Keratinocyte (primary cell): Measurements from ENCODE around the gene ZNF17. TPM values are rescaled to one million over a fixed set of nuclear protein-coding genes. Genes with fewer than 3 reads are reported as not detected.

Experiments
- DNase-seq: peaks from one replicate; pipeline ENCODE4 v3.0.0-alpha.2; 2011; ENCODE audit warnings: low read depth, missing footprints, low spot score
- FAIRE-seq: peaks from 2 replicates; lab custom pipeline; 2011; peaks lifted over from hg19 to GRCh38; lab: Jason Lieb, UNC
- H2AFZ ChIP-seq: 2 replicates; pipeline ENCODE4 v1.6.0; 2012; ENCODE audit warnings: low read length, control low read depth, inconsistent platforms; ENCODE audit not compliant: control insufficient read depth
- H3K27ac ChIP-seq: 2 replicates; pipeline ENCODE4 v1.5.1; 2011; ENCODE audit warnings: low read length; ENCODE audit not compliant: control insufficient read depth, insufficient read depth
- H3K27me3 ChIP-seq: 3 replicates; pipeline ENCODE4 v1.6.0; 2011; ENCODE audit warnings: low read length; ENCODE audit not compliant: control insufficient read depth, insufficient read depth; ENCODE audit errors: extremely low read depth
- H3K36me3 ChIP-seq, 2 experiments: 2 replicates in 1 of 2; 3 replicates in 1 of 2; pipeline ENCODE4 v1.5.1; 2011; ENCODE audit warnings: low read length in 2 of 2, mild to moderate bottlenecking in 1 of 2; ENCODE audit not compliant: control insufficient read depth in 2 of 2, insufficient read depth in 2 of 2; ENCODE audit errors: extremely low read depth in 1 of 2
- H3K4me1 ChIP-seq: 3 replicates; pipeline ENCODE4 v1.5.1; 2011; ENCODE audit warnings: low read length; ENCODE audit not compliant: control insufficient read depth, insufficient read depth; ENCODE audit errors: extremely low read depth
- H3K4me2 ChIP-seq: 3 replicates; pipeline ENCODE4 v1.6.0; 2011; ENCODE audit warnings: low read depth, low read length; ENCODE audit not compliant: control insufficient read depth, insufficient read depth; ENCODE audit errors: extremely low read depth
- H3K4me3 ChIP-seq, 3 experiments: fragments of 200-600 bp in 1 of 3; sonication (generic) in 1 of 3; 2 replicates in 2 of 3; 3 replicates in 1 of 3; pipeline ENCODE4 v1.5.1; 2011 to 2016; ENCODE audit warnings: low read length in 3 of 3, mild to moderate bottlenecking in 3 of 3, control low read depth in 2 of 3, inconsistent platforms in 1 of 3, low read depth in 1 of 3, mixed read lengths in 1 of 3, mixed run types in 1 of 3, moderate library complexity in 1 of 3; ENCODE audit not compliant: control insufficient read depth in 2 of 3, insufficient read depth in 2 of 3; ENCODE audit errors: extremely low read depth in 1 of 3
- H3K79me2 ChIP-seq: 2 replicates; pipeline ENCODE4 v1.6.0; 2012; ENCODE audit warnings: low read length; ENCODE audit not compliant: control insufficient read depth, insufficient read depth
- H3K9ac ChIP-seq: 3 replicates; pipeline ENCODE4 v1.6.0; 2011; ENCODE audit warnings: low read length; ENCODE audit not compliant: control insufficient read depth, insufficient read depth; ENCODE audit errors: extremely low read depth
- H3K9me1 ChIP-seq: 3 replicates; pipeline ENCODE4 v1.6.0; 2011; ENCODE audit warnings: low read length; ENCODE audit not compliant: control insufficient read depth, insufficient read depth; ENCODE audit errors: extremely low read depth
- H3K9me3 ChIP-seq: 2 replicates; pipeline ENCODE4 v1.5.1; 2012; ENCODE audit warnings: low read depth, low read length; ENCODE audit not compliant: control insufficient read depth
- H4K20me1 ChIP-seq: 3 replicates; pipeline ENCODE4 v1.6.0; 2011; ENCODE audit warnings: low read length; ENCODE audit not compliant: control insufficient read depth, insufficient read depth; ENCODE audit errors: extremely low read depth
- CTCF ChIP-seq, 3 experiments: IDR thresholded peaks in 1 of 3; conservative IDR thresholded peaks in 1 of 3; optimal IDR thresholded peaks in 1 of 3; 2 replicates in 2 of 3; 3 replicates in 1 of 3; pipeline versions ENCODE3 to v1.5.1; 2011; ENCODE audit warnings: low read length in 3 of 3, mild to moderate bottlenecking in 3 of 3, moderate library complexity in 2 of 3, control low read depth in 1 of 3, inconsistent platforms in 1 of 3; ENCODE audit not compliant: insufficient read depth in 2 of 3; ENCODE audit errors: extremely low read depth in 1 of 3
- EZH2 ChIP-seq: IDR thresholded peaks from one replicate; pipeline ENCODE4 v1.6.1; 2012; ENCODE audit warnings: inconsistent platforms, mild to moderate bottlenecking, low read length, moderate library complexity
- dilution Hi-C: fragments of 300-500 bp; cut with MboI; formaldehyde crosslinking; loops from one replicate; pipeline ENCODE4 v1.7.0; 2020; ENCODE audit warnings: low sequenced_read_pairs; ENCODE audit not compliant: extremely low pct_ligation_motif_present
- polyA plus RNA-seq, 5 experiments: library from polyadenylated mRNA; depleted of rRNA in 3 of 5; stranded (reverse) in 3 of 5; stranded (forward) in 1 of 5; unstranded in 1 of 5; fragments of >200 nt; gene quantifications; 1 replicate in 1 of 5; 2 replicates in 3 of 5; 3 replicates in 1 of 5; pipeline versions ENCODE4 v1.2.1 to v1.2.3, GENCODE V29; 2011 to 2012; ENCODE audit warnings: missing spikeins in 2 of 5, low read depth in 1 of 5, low replicate concordance in 1 of 5

The ZNF17 gene
- polyA plus RNA-seq, 1 donor (not counting 4 experiments of a cell fraction or from before 2014, with no cell fraction given), result 5.0 TPM

- no peaks in the 10 kb centered on the region for H4K20me1 ChIP-seq
- H3K9me1 ChIP-seq, result no peaks in the 10 kb centered on the region
- no peak for FAIRE-seq
- peak overlapping the region; percentile 78 to 95 (median 83) for H3K4me3 ChIP-seq
- dilution Hi-C loops, result no loop called here
- TF ChIP-seq CTCF (optimal IDR thresholded peaks at IDR 0.05 in 1 of 3, IDR thresholded peaks at IDR 0.05 in 1 of 3, conservative IDR thresholded peaks at IDR 0.05 in 1 of 3; ENCODE audit: extremely low read depth in 1 of 3, insufficient read depth in 2 of 3, low read length in 3 of 3) (no peak), EZH2 (no peak)
- H3K79me2 ChIP-seq, result peaks cover 37% of the 10 kb centered on the region
- peaks cover 0 to 2% of the 10 kb centered on the region in 2 experiments for H3K36me3 ChIP-seq
- H3K9me3 ChIP-seq, result no peaks in the 10 kb centered on the region
- H3K4me1 ChIP-seq, result no peaks in the 10 kb centered on the region
- H3K27ac ChIP-seq, result peak overlapping the region; percentile 82
- peak overlapping the region; percentile 36 for H3K4me2 ChIP-seq
- H2AFZ ChIP-seq, result peak overlapping the region; percentile 61
- DNase-seq, result no peak
- no peaks in the 10 kb centered on the region for H3K27me3 ChIP-seq
- H3K9ac ChIP-seq, result peak overlapping the region; percentile 84
These were observed 21.7 kb upstream of the ZNF17 start for GRCh38 chr19:57389194-57389729.

GRCh38 chr19:57389730-57390598, 21.0 kb upstream of the ZNF17 start, which contains the start of gene ZNF548:
ZNF548 (plus strand) TSS chr19:57389854; CDS start chr19:57390100, 246 bp downstream.
- peak within 1 kb of the TSS; percentile 78 to 95 (median 83) for H3K4me3 ChIP-seq
- H3K4me2 ChIP-seq, result peak within 1 kb of the TSS; percentile 91
- H3K36me3 ChIP-seq, result peaks cover 0 to 4% of the 10 kb centered on the region in 2 experiments
- no peaks in the 10 kb centered on the region for H3K4me1 ChIP-seq
- no peaks in the 10 kb centered on the region for H3K9me3 ChIP-seq
- no peaks in the 10 kb centered on the region for H3K9me1 ChIP-seq
- DNase-seq (peak; percentile 77), FAIRE-seq (peak; percentile 97)
- H3K27me3 ChIP-seq, result no peaks in the 10 kb centered on the region
- H3K9ac ChIP-seq, result peak within 1 kb of the TSS; percentile 84
- peak within 1 kb of the TSS; percentile 82 for H3K27ac ChIP-seq
- peaks cover 41% of the 10 kb centered on the region for H3K79me2 ChIP-seq
- dilution Hi-C loops, result no loop called here
- no peaks in the 10 kb centered on the region for H4K20me1 ChIP-seq
- TF ChIP-seq EZH2, result no peak
- peak in 2 of 3 experiments; percentile 12 to 25 for TF ChIP-seq CTCF (optimal IDR thresholded peaks at IDR 0.05 in 1 of 3, IDR thresholded peaks at IDR 0.05 in 1 of 3, conservative IDR thresholded peaks at IDR 0.05 in 1 of 3; ENCODE audit: extremely low read depth in 1 of 3, insufficient read depth in 2 of 3, low read length in 3 of 3)
- peak within 1 kb of the TSS; percentile 61 for H2AFZ ChIP-seq
